Measurements from ENCODE around the gene PWWP2B.

- no peak for TF ChIP-seq ZFP36 (IDR thresholded peaks at IDR 0.05; ENCODE audit: borderline replicate concordance, low read depth, low read length, partially characterized antibody)
- no peak for TF ChIP-seq PBX3 (CRISPR knock-in tag; IDR thresholded peaks at IDR 0.05; ENCODE audit: borderline replicate concordance)
- no peak for TF ChIP-seq ZNF841 (CRISPR knock-in tag; IDR thresholded peaks at IDR 0.05; ENCODE audit: borderline replicate concordance)
These were observed 9.2 kb upstream of the PWWP2B start for GRCh38 chr10:132387764-132388210.
